Measurements from ENCODE around the gene FHOD3.

FHOD3 gene

GRCh38 chr18:36576339-36576738, 278.8 kb downstream of the FHOD3 start:
- Histone ChIP-seq H3K9me2 (replicated peaks; ENCODE audit: insufficient read depth, low read length) (no peaks in the 10 kb centered on the region), H3K27me3 (replicated peaks; ENCODE audit: insufficient read depth, low read length) (no peaks in the 10 kb centered on the region), H2AFZ (ENCODE audit: low read length) (no peak overlapping the region), H3F3A (ENCODE audit: insufficient read depth, low read length) (no peaks in the 10 kb centered on the region), H3K27ac (ENCODE audit: low read length) (no peak overlapping the region), H3K4me3 (ENCODE audit: low read length) (no peak overlapping the region), H3K79me2 (ENCODE audit: low read length) (no peaks in the 10 kb centered on the region), H3K9me3 (replicated peaks; ENCODE audit: insufficient read depth, low read length) (no peaks in the 10 kb centered on the region), H3K36me3 (replicated peaks; ENCODE audit: insufficient read depth, low read length) (no peaks in the 10 kb centered on the region), H3K9ac (ENCODE audit: low read length) (no peak overlapping the region), H4K20me1 (ENCODE audit: insufficient read depth, low read length) (no peaks in the 10 kb centered on the region), H3K4me2 (ENCODE audit: low read depth, low read length) (no peak overlapping the region), H3K4me1 (ENCODE audit: low read length) (no peaks in the 10 kb centered on the region)
- TF ChIP-seq EZH2 (optimal IDR thresholded peaks at IDR 0.05; ENCODE audit: low read depth, low read length) (no peak), EZH2phosphoT487 (IDR thresholded peaks at IDR 0.05; ENCODE audit: low read length) (no peak), CTCF (IDR thresholded peaks at IDR 0.05; ENCODE audit: low read length) (no peak)
- no peak for DNase-seq

DNA sequence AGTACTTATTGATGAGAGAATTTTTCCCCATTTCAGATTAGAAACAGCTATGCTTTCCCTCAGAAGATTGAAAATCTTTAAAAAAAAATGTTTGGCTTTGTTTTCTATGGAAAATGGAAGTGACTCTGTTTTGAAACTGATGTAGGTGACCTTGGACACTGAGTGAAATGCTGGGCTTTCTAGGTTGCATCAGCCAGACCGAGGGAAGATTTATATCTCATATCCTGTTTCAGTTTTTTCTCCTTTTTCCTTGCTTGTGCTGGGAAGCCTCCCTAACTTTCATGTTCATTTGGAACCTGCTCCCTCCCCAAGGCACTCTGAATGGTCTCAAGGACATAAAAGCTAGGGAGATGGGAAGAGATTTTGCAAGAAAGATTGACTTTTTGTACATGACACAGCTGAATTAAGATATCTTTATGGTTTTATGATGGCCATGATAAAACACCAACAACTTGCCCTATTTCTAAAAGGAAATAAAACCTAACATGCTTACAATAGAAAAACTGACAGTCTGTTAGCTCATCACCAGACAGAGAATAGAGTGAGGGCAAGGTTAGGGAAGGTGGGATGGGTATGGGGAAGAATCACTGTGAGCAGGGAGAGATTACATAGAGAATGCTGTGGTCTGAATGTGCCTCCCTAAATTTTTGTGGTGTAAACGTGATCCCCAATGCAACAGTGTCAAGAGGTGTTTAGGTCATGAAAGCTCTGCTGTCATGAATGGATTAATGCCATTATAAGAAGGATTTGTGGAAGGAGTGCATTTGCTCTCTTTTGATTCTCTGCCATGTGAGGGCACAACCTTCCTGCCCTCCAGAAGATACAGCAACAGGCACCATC, 281.6 kb downstream of the FHOD3 start:
- Histone ChIP-seq H3K9me2 (replicated peaks; ENCODE audit: insufficient read depth, low read length) (no peaks in the 10 kb centered on the region), H2AFZ (ENCODE audit: low read length) (no peak overlapping the region), H3K27me3 (replicated peaks; ENCODE audit: insufficient read depth, low read length) (no peaks in the 10 kb centered on the region), H3K36me3 (replicated peaks; ENCODE audit: insufficient read depth, low read length) (no peaks in the 10 kb centered on the region), H3K9ac (ENCODE audit: low read length) (no peak overlapping the region), H3K79me2 (ENCODE audit: low read length) (no peaks in the 10 kb centered on the region), H3K4me2 (ENCODE audit: low read depth, low read length) (no peak overlapping the region), H3F3A (ENCODE audit: insufficient read depth, low read length) (no peaks in the 10 kb centered on the region), H3K4me3 (ENCODE audit: low read length) (no peak overlapping the region), H3K9me3 (replicated peaks; ENCODE audit: insufficient read depth, low read length) (no peaks in the 10 kb centered on the region), H3K4me1 (ENCODE audit: low read length) (no peaks in the 10 kb centered on the region), H4K20me1 (ENCODE audit: insufficient read depth, low read length) (no peaks in the 10 kb centered on the region), H3K27ac (ENCODE audit: low read length) (no peak overlapping the region)
- no peak for DNase-seq
- TF ChIP-seq EZH2 (optimal IDR thresholded peaks at IDR 0.05; ENCODE audit: low read depth, low read length), result no peak
- no peak for TF ChIP-seq CTCF (IDR thresholded peaks at IDR 0.05; ENCODE audit: low read length)
- no peak for TF ChIP-seq EZH2phosphoT487 (IDR thresholded peaks at IDR 0.05; ENCODE audit: low read length)

DNA sequence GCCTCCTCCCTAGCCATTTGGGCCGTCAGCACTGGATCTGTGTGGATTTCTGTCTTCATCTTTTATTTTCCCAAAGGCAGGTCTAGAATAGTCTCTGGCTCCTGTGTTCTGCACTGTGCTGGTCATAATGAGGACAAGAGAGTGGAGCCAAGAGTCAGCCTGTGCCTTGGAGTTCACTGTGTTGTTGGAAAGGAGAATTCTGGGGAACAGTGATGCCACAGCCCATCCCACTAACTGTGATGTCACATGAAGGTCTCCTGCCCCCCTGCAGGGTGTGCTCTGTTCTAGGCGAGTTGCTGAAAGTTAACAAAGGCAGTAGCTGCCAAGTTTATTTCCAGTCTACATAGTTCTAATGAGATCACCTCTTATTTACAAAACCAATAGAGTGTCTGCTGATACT, 282.8 kb downstream of the FHOD3 start:
- H3F3A ChIP-seq (ENCODE audit: insufficient read depth, low read length), result no peaks in the 10 kb centered on the region
- no peaks in the 10 kb centered on the region for H3K4me1 ChIP-seq (ENCODE audit: low read length)
- no peaks in the 10 kb centered on the region for H4K20me1 ChIP-seq (ENCODE audit: insufficient read depth, low read length)
- no peaks in the 10 kb centered on the region for H3K9me3 ChIP-seq (replicated peaks; ENCODE audit: insufficient read depth, low read length)
- no peak for TF ChIP-seq EZH2phosphoT487 (IDR thresholded peaks at IDR 0.05; ENCODE audit: low read length)
- no peak for TF ChIP-seq CTCF (IDR thresholded peaks at IDR 0.05; ENCODE audit: low read length)
- TF ChIP-seq EZH2 (optimal IDR thresholded peaks at IDR 0.05; ENCODE audit: low read depth, low read length), result no peak
- no peaks in the 10 kb centered on the region for H3K27me3 ChIP-seq (replicated peaks; ENCODE audit: insufficient read depth, low read length)
- H3K27ac ChIP-seq (ENCODE audit: low read length), result no peak overlapping the region
- H3K9ac ChIP-seq (ENCODE audit: low read length), result no peak overlapping the region
- H3K4me2 ChIP-seq (ENCODE audit: low read depth, low read length), result no peak overlapping the region
- H3K9me2 ChIP-seq (replicated peaks; ENCODE audit: insufficient read depth, low read length), result no peaks in the 10 kb centered on the region
- H2AFZ ChIP-seq (ENCODE audit: low read length), result no peak overlapping the region
- no peak for DNase-seq
- H3K36me3 ChIP-seq (replicated peaks; ENCODE audit: insufficient read depth, low read length), result no peaks in the 10 kb centered on the region
- no peaks in the 10 kb centered on the region for H3K79me2 ChIP-seq (ENCODE audit: low read length)
- no peak overlapping the region for H3K4me3 ChIP-seq (ENCODE audit: low read length)

All from MM.1S (cell line).